DND-41 (cell line): ENCODE results near the gene SLC19A3.

Source experiments
- CTCF ChIP-seq: IDR thresholded peaks from 2 replicates; pipeline ENCODE4 v1.5.1; 2012; ENCODE audit warnings: borderline replicate concordance, low read length, moderate library complexity, mild to moderate bottlenecking; ENCODE audit not compliant: poor library complexity, severe bottlenecking; ENCODE audit errors: extremely low read depth
- EZH2 ChIP-seq: IDR thresholded peaks from 3 replicates; pipeline ENCODE4 v1.6.1; 2012; ENCODE audit warnings: borderline replicate concordance, low read depth, mild to moderate bottlenecking, moderate library complexity, low read length, inconsistent platforms; ENCODE audit not compliant: severe bottlenecking

- TF ChIP-seq CTCF: no peak
- TF ChIP-seq EZH2: no peak
Observed at GRCh38 chr2:227687189-227687588, 30.6 kb downstream of the SLC19A3 start.
